ENCODE data around the gene ARHGAP26. TPM values are rescaled to one million over a fixed set of nuclear protein-coding genes. Genes with fewer than 3 reads are reported as not detected.

The ARHGAP26 gene
- total RNA-seq, 1 experiment from 2014 or later, result 34.5 TPM

GRCh38 chr5:143059976-143060765 is 290.0 kb downstream of the ARHGAP26 start:
- Histone ChIP-seq H3K4me1 (ENCODE audit: control insufficient read depth in 1 of 2, insufficient read depth in 2 of 2, low read length in 2 of 2) (no peaks in the 10 kb centered on the region), H3K4me3 (replicated peaks in 1 of 2; ENCODE audit: low read depth in 1 of 2, low read length in 2 of 2) (no peak overlapping the region), H3K4me2 (ENCODE audit: low read length) (no peak overlapping the region), H2AFZ (ENCODE audit: low read depth, low read length, poor library complexity, severe bottlenecking) (no peak overlapping the region), H3K9ac (ENCODE audit: low read length) (no peak overlapping the region), H3K27me3 (ENCODE audit: insufficient read depth, low read length) (no peaks in the 10 kb centered on the region), H3K9me3 (ENCODE audit: control insufficient read depth in 1 of 2, insufficient read depth in 1 of 2, low read depth in 1 of 2, low read length in 2 of 2) (no peaks in the 10 kb centered on the region), H3K27ac (ENCODE audit: low read depth, low read length) (no peak overlapping the region), H4K20me1 (ENCODE audit: insufficient read depth) (no peaks in the 10 kb centered on the region), H3K9me2 (ENCODE audit: insufficient read depth) (no peaks in the 10 kb centered on the region), H3K36me3 (ENCODE audit: control insufficient read depth in 1 of 2, insufficient read depth in 2 of 2, low read length in 2 of 2) (0 out of 4 replicates have a peak, but pooled peaks cover 0 to 4% of the 10 kb centered on the region in 2 experiments), H3K79me2 (ENCODE audit: insufficient read depth, low read length) (no peaks in the 10 kb centered on the region)
- RAD21 ChIA-PET (ENCODE audit: low non-redundant PET in 1 of 2, low total read pairs in 2 of 2, uncharacterized antibody in 2 of 2, unreplicated experiment in 2 of 2), result no interaction called here
- ATAC-seq (no peak), DNase-seq (ENCODE audit: low read depth, low spot score) (no peak)
- no TSS peak for BruUV-seq (replicated peaks)
- intact Hi-C loops (cut with micrococcal nuclease), result no loop called here
- CTCF ChIA-PET, result no interaction called here
- POLR2A ChIA-PET, result no interaction called here
- no peak for TF ChIP-seq RAD21 (IDR thresholded peaks at IDR 0.05; ENCODE audit: low read depth)
- no peak for TF ChIP-seq POLR2AphosphoS5 (IDR thresholded peaks at IDR 0.05; ENCODE audit: low read depth, low read length)
- no peak for TF ChIP-seq ZFX (IDR thresholded peaks at IDR 0.05)
- no peak for TF ChIP-seq TCF7L2 (IDR thresholded peaks at IDR 0.05; ENCODE audit: borderline replicate concordance, extremely low read depth, insufficient read depth, insufficient read length)
- TF ChIP-seq REST (IDR thresholded peaks at IDR 0.05; ENCODE audit: low read depth), result no peak
- TF ChIP-seq CEBPB (IDR thresholded peaks at IDR 0.05; ENCODE audit: low read depth), result no peak
- TF ChIP-seq SRF (IDR thresholded peaks at IDR 0.05; ENCODE audit: low read depth), result no peak
- no peak for TF ChIP-seq SIN3A (IDR thresholded peaks at IDR 0.05; ENCODE audit: low read depth)
- TF ChIP-seq ZNF274 (IDR thresholded peaks at IDR 0.05; ENCODE audit: low read depth, low read length), result no peak
- no peak for TF ChIP-seq EZH2 (IDR thresholded peaks at IDR 0.05)
- no peak for TF ChIP-seq ELF1 (IDR thresholded peaks at IDR 0.05; ENCODE audit: borderline replicate concordance, low read depth)
- TF ChIP-seq POLR2A (IDR thresholded peaks at IDR 0.05; ENCODE audit: borderline replicate concordance, extremely low read depth, insufficient read depth, insufficient read length), result no peak
- no peak for TF ChIP-seq ZBTB33 (IDR thresholded peaks at IDR 0.05; ENCODE audit: extremely low read depth, insufficient replicate concordance, low read length)
- TF ChIP-seq YY1 (IDR thresholded peaks at IDR 0.05; ENCODE audit: extremely low read depth, insufficient replicate concordance, low read depth, low read length), result no peak
